ENCODE results near the gene NINJ2.

DNA sequence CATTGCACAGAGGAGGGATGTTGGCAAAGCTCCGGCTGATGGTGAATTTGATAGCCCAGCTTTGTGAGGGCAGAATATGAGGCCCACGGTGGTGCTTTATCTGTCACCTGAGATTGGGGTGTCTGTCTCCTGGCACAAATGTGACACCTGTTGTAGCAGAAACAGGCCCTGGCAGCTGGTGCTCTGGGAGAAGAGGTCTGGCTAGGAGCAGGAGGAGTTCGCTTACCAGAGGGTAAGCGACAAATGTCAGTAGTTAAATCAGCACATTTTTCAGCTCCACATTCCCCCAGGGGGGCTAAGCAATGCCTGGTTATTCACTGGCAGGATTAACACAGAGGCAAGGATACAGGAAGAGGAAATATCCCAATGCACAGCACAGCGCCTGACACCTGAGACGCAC is 132.4 kb downstream of the NINJ2 start:
- TF ChIP-seq ZC3H11A (IDR thresholded peaks at IDR 0.05) (no peak), KDM5A (IDR thresholded peaks at IDR 0.05) (no peak), SREBF2 (IDR thresholded peaks at IDR 0.05) (no peak), RAD21 (conservative IDR thresholded peaks at IDR 0.05 in 1 of 2, IDR thresholded peaks at IDR 0.05 in 1 of 2) (no peak), BHLHE40 (IDR thresholded peaks at IDR 0.05; ENCODE audit: low read depth, low read length) (no peak), CHD4 (IDR thresholded peaks at IDR 0.05; ENCODE audit: borderline replicate concordance) (no peak), RARB (CRISPR knock-in tag; IDR thresholded peaks at IDR 0.05) (no peak)
- TF ChIP-seq, protein P1, sequence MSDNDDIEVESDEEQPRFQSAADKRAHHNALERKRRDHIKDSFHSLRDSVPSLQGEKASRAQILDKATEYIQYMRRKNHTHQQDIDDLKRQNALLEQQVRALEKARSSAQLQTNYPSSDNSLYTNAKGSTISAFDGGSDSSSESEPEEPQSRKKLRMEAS (IDR thresholded peaks at IDR 0.05), result no peak

Measured in A549 (cell line).